ENCODE results near the gene ACADS. TPM values are rescaled to one million over a fixed set of nuclear protein-coding genes. Genes with fewer than 3 reads are reported as not detected.

Gene ACADS, protein sequence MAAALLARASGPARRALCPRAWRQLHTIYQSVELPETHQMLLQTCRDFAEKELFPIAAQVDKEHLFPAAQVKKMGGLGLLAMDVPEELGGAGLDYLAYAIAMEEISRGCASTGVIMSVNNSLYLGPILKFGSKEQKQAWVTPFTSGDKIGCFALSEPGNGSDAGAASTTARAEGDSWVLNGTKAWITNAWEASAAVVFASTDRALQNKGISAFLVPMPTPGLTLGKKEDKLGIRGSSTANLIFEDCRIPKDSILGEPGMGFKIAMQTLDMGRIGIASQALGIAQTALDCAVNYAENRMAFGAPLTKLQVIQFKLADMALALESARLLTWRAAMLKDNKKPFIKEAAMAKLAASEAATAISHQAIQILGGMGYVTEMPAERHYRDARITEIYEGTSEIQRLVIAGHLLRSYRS
- 13.3 and 14.3 TPM in 2 replicates for total RNA-seq

DNA sequence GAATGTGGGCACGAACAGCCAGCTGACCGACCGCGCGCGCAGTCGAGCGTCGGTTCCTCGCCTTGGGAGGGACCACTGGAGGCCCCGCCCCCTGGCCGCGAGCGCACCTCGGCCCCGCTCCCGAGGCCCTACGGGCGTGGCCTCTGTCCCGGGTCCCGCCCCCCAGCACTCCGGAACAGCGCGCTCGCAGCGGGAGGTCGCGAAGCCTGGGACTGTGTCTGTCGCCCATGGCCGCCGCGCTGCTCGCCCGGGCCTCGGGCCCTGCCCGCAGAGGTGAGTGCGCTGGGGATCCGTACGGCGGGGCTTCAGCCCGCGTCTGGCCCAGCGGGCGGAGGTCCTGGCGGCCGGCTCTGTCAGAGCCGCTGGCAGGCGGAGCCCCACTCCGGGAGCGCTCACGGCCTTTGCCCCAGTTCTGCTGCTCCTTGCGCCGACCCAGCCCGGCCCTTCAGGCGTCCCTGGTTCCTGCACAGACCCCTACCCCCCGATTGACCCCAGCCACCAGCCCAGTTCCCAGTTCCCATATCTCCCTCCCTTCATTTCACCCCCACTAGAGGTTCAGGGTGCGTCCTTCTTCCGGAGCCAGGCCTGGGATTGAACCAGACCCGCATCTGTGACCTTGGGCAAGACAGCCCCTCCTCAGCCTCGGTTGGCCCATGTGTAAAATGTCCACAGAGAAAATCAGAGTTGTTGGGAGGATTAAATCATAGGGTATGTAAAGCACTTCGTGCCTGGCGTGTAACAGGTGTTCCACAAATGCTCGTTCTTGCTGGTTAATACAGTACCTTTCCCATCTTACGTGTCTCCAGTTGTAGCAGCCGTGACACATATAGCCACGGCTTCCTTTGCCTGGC is at the start of gene ACADS:
TSS of gene ACADS (plus strand) at position 168 of the 851 bp plus-strand sequence. CDS start at position 228, 60 bp downstream.

DNA sequence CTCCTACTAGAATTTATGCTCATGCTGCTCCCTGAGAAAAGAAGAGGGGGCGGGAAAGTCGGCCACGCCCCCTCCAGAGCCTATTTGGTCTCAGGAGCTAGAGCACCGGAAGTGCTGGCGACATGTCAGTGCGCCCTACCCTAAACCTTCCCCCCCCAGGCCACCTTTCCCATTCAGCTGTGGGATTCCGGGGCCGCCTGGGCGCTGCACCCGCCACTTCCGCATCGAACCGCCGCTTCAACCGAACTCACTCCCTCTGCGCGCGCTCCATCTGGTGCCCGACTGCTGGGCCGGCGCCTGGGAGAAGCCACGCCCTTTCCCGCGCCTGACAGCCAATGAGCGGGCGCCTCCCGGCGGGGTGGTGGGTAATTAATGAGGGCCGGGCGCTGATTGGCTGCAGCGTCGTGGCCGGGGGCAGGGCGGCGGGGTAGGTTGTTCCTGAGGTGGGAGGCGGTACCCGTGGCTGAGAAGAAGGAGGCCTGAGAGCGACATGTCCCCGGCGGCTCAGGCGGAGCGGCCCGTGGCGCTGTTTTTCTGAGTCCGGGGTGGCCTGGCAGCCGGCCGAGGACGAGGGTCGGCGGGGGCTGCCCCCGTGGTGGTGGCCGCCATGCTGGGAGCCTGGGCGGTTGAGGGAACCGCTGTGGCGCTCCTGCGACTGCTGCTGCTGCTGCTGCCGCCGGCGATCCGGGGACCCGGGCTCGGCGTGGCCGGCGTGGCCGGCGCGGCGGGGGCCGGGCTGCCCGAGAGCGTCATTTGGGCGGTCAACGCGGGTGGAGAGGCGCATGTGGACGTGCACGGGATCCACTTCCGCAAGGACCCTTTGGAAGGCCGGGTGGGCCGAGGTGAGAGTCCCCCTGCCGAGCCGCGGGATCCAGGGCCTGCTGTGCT is 38.7 kb upstream of the ACADS start, which contains the start of gene MLEC:
TSS of gene MLEC (plus strand) at position 460 of the 888 bp plus-strand sequence. CDS start at position 608, 148 bp downstream.

DNA sequence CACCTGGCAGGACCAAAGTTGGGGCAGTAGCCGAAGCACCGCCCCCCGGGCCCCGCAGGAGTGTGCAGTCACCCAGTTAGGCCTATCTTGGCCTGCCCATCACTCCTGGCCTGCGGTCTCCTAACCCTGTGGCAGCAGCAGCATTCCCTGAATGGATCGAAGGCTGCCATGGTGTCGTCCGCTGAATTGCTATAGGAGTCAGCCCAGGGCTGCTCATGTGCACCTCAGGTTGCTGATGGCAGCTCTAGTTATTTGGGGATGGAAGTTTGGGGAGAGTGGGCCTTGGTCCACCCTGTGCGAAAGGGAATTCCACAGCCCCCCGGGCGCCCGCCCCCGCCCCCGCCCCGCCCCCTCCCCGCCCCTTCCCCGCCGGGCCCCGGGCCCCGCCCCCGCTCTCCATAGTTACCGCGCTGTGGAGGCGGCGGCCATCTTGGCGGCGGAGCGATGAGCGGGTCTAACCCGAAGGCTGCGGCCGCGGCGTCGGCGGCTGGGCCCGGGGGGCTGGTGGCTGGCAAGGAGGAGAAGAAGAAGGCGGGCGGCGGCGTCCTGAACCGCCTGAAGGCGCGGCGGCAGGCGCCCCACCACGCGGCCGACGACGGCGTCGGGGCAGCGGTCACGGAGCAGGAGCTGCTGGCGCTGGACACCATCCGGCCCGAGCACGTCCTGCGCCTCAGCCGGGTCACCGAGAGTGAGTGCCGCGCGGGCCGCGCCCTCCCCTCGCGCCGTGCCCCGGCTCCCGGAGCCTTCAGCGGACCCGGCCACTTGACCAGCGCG is 15.4 kb upstream of the ACADS start, which contains the start of gene UNC119B:
TSS of gene UNC119B (plus strand) at position 428 of the 774 bp plus-strand sequence. CDS start at position 445, 17 bp downstream.

Other genes with a start within 250 kb of the ACADS start
- gene DYNLL1, start 229.7 kb upstream of the ACADS start, total RNA-seq = 252 and 406 TPM in 2 replicates
- gene COQ5, start 196.7 kb upstream of the ACADS start, total RNA-seq = 30.6 and 47.5 TPM in 2 replicates
- gene RNF10, start 191.5 kb upstream of the ACADS start, total RNA-seq = 99.9 and 120 TPM in 2 replicates
- gene POP5, start 144.4 kb upstream of the ACADS start, total RNA-seq = 43.2 and 61.9 TPM in 2 replicates
- gene CABP1, start 85.2 kb upstream of the ACADS start, total RNA-seq = 0.16 and 0.17 TPM in 2 replicates
- 107 and 122 TPM in 2 replicates for gene MLEC, start 38.7 kb upstream of the ACADS start, total RNA-seq
- 24.3 and 26.6 TPM in 2 replicates for gene UNC119B, start 15.4 kb upstream of the ACADS start, total RNA-seq
- 2.8 and 4.1 TPM in 2 replicates for gene SPPL3, start 178.5 kb downstream of the ACADS start, total RNA-seq